ENCODE results near the gene LY6G6F.

DNA sequence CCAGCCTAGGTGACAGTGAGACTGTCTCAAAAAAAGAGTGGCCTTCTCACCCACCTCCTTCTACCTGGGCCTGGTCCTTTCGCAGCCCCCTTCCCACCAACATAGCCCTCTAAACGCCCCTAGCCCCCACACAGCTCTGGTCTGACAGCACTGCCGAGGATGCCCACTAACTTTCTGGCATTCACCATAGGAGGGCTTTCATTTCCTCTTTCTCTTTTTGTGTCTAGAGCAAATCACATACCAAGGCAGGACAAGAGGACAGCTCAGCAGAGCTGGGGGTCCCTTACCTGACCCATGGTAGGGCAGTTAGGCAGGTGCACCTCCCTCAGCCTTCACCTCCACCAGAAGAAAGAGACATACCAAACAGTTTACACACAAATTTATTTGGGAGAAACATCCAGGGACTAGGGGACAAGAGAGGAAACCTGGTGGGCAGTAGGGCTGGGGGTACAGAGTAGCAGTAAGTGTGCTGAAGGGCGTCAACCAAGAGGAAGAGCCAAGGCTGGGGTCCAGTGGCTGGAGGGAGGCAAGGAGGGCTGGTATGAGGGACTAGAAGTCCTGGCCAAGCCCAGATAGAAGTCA lies 30.3 kb upstream of the LY6G6F start:
- TF ChIP-seq EZH2 (IDR thresholded peaks at IDR 0.05; ENCODE audit: insufficient read depth, poor library complexity, severe bottlenecking) (no peak), EZH2phosphoT487 (IDR thresholded peaks at IDR 0.05; ENCODE audit: insufficient read depth, low read depth) (no peak)
